ENCODE data around the gene SOX15. TPM values are rescaled to one million over a fixed set of nuclear protein-coding genes. Genes with fewer than 3 reads are reported as not detected.

SOX15 gene
- total and polyA plus RNA-seq, 2 of the 4 experiments (the other 2 are of a cell fraction) = 0.18 to 0.62 TPM

DNA sequence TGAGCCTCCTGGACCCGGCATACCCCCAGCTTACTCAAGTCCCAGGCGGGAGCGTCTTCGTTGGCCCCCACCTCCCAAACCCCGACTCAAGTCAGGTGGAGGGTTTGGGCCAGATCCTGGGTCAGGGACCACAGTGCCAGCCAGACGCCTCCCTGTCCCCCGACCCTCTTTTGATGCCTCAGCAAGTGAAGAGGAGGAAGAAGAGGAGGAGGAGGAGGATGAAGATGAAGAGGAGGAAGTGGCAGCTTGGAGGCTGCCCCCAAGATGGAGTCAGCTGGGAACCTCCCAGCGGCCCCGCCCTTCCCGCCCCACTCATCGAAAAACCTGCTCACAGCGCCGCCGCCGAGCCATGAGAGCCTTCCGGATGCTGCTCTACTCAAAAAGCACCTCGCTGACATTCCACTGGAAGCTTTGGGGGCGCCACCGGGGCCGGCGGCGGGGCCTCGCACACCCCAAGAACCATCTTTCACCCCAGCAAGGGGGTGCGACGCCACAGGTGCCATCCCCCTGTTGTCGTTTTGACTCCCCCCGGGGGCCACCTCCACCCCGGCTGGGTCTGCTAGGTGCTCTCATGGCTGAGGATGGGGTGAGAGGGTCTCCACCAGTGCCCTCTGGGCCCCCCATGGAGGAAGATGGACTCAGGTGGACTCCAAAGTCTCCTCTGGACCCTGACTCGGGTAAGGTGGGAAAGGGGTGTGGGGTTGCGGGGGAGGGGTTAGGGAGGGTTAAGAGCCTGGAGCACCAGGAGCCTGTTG, 26.6 kb downstream of the SOX15 start:
- DNase-seq (no peak), ATAC-seq (ENCODE audit: low read depth) (no peak)
- no peak overlapping the region for H3K56ac ChIP-seq (ENCODE audit: extremely low read depth, insufficient read depth, low read length)
- dilution Hi-C loops (cut with HindIII; ENCODE audit: low sequenced_read_pairs, unreplicated experiment) = no loop called here
- H3K4me2 ChIP-seq (ENCODE audit: low read depth, low read length) = no peak overlapping the region; the same call in 1 of the 2 replicates
- ChIA-PET POLR2A (ENCODE audit: unreplicated experiment) (no interaction called here), CTCF (no interaction called here)
- H2BK120ac ChIP-seq (ENCODE audit: low read depth, low read length) = no peak overlapping the region
- H3K14ac ChIP-seq (replicated peaks; ENCODE audit: low read depth, low read length) = no peak overlapping the region
- H3K27ac ChIP-seq (ENCODE audit: insufficient read depth, low read length) = no peak overlapping the region
- no peak overlapping the region for H2BK15ac ChIP-seq (ENCODE audit: low read depth, low read length)
- peaks cover 9% of the 10 kb centered on the region for H3K4me1 ChIP-seq (ENCODE audit: control insufficient read depth, insufficient read depth, low read length)
- TF ChIP-seq NFE2L2 (IDR thresholded peaks at IDR 0.05; ENCODE audit: low read depth, low read length) (no peak), MXI1 (IDR thresholded peaks at IDR 0.05; ENCODE audit: borderline replicate concordance, low read depth, low read length) (no peak), SMC3 (IDR thresholded peaks at IDR 0.05; ENCODE audit: low read depth, low read length) (no peak), RCOR1 (IDR thresholded peaks at IDR 0.05; ENCODE audit: insufficient replicate concordance, low read length) (no peak), CEBPB (IDR thresholded peaks at IDR 0.05; ENCODE audit: low read depth, low read length) (no peak), RFX5 (IDR thresholded peaks at IDR 0.05; ENCODE audit: low read depth, low read length) (no peak), FOS (IDR thresholded peaks at IDR 0.05; ENCODE audit: low read depth, low read length) (no peak), RAD21 (IDR thresholded peaks at IDR 0.05; ENCODE audit: low read length) (no peak), MAZ (IDR thresholded peaks at IDR 0.05; ENCODE audit: borderline replicate concordance, low read depth, low read length) (no peak), POLR2A (IDR thresholded peaks at IDR 0.05; ENCODE audit: low read depth, low read length) (no peak)
- TF ChIP-seq, protein P1, sequence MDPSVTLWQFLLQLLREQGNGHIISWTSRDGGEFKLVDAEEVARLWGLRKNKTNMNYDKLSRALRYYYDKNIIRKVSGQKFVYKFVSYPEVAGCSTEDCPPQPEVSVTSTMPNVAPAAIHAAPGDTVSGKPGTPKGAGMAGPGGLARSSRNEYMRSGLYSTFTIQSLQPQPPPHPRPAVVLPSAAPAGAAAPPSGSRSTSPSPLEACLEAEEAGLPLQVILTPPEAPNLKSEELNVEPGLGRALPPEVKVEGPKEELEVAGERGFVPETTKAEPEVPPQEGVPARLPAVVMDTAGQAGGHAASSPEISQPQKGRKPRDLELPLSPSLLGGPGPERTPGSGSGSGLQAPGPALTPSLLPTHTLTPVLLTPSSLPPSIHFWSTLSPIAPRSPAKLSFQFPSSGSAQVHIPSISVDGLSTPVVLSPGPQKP (IDR thresholded peaks at IDR 0.05; ENCODE audit: borderline replicate concordance, low read depth, low read length) = no peak
- H2AFZ ChIP-seq (replicated peaks; ENCODE audit: low read length, poor library complexity) = no peak overlapping the region
- WGBS, 2 experiments (ENCODE audit: extremely low coverage in 2 of 2, insufficient read length in 1 of 2) = 96% methylated on average over 12 of the region's 30 CpGs; no CpG with 5 or more reads in 1 of the 2 experiments
- in situ Hi-C loops (cut with MboI; ENCODE audit: low sequenced_read_pairs) = no loop called here
- no peak overlapping the region for H3K23ac ChIP-seq (ENCODE audit: low read depth, low read length)
- no peaks in the 10 kb centered on the region for H3K27me3 ChIP-seq (ENCODE audit: control insufficient read depth, insufficient read depth, low read length)
- intact Hi-C loops (cut with micrococcal nuclease) = loop anchor here (5.0 to 10.0 kb wide), 3 partner anchors 211 to 518 kb away; partner anchors contain the start of genes KCTD11, NEURL4 and SLC16A11
- H2BK5ac ChIP-seq (ENCODE audit: low read depth, low read length, poor library complexity, severe bottlenecking) = no peak overlapping the region
- peak overlapping the region; percentile 71 for H2AK9ac ChIP-seq (replicated peaks; ENCODE audit: low read depth, low read length, poor library complexity)
- no peak overlapping the region for H4K91ac ChIP-seq (ENCODE audit: insufficient read depth, low read depth, low read length)
- no peak overlapping the region for H3K9ac ChIP-seq (ENCODE audit: low read depth, low read length)
- no peak overlapping the region for H3K18ac ChIP-seq (ENCODE audit: low read depth, low read length)
- H3K9me3 ChIP-seq (ENCODE audit: control insufficient read depth, insufficient read depth, low read length) = no peaks in the 10 kb centered on the region
- peaks cover 25 to 39% of the 10 kb centered on the region in 2 experiments for H3K79me1 ChIP-seq (ENCODE audit: low read depth in 1 of 2, low read length in 2 of 2)
- no TSS peak for BruUV-seq (replicated peaks)
- H4K8ac ChIP-seq (ENCODE audit: low read depth in 2 of 2, low read length in 2 of 2) = no peak overlapping the region
- H3K4ac ChIP-seq (ENCODE audit: low read depth, low read length) = no peak overlapping the region
- H4K20me1 ChIP-seq (ENCODE audit: insufficient read depth, low read length) = no peaks in the 10 kb centered on the region
- H3K4me3 ChIP-seq (ENCODE audit: insufficient read depth, low read depth, low read length) = no peak overlapping the region
- H2BK20ac ChIP-seq (ENCODE audit: low read depth, low read length) = no peak overlapping the region
- H3K9me1 ChIP-seq (ENCODE audit: insufficient read depth, low read length) = no peaks in the 10 kb centered on the region
- H3K36me3 ChIP-seq (ENCODE audit: control insufficient read depth, insufficient read depth, low read length) = peaks cover 29% of the 10 kb centered on the region
- H4K5ac ChIP-seq (ENCODE audit: low read depth, low read length) = no peak overlapping the region
- no peak overlapping the region for H2AK5ac ChIP-seq (ENCODE audit: low read depth, low read length)
